Superior temporal gyrus (tissue), 1 donor: ENCODE data around the gene KIRREL3.

ENCODE experiments used
- DNase-seq: peaks from one replicate; pipeline ENCODE4 v3.0.0-alpha.2; 2016; ENCODE audit errors: extremely low spot score

Gene KIRREL3

GRCh38 chr11:126421271-126421671 lies 579.3 kb downstream of the KIRREL3 start:
- DNase-seq: no peak

GRCh38 chr11:126420698-126421256 lies 579.8 kb downstream of the KIRREL3 start:
- no peak for DNase-seq

GRCh38 chr11:126419801-126420697 lies 580.5 kb downstream of the KIRREL3 start:
- DNase-seq: peak; percentile 64

GRCh38 chr11:126418887-126419286 lies 581.7 kb downstream of the KIRREL3 start:
- DNase-seq: no peak

DNA sequence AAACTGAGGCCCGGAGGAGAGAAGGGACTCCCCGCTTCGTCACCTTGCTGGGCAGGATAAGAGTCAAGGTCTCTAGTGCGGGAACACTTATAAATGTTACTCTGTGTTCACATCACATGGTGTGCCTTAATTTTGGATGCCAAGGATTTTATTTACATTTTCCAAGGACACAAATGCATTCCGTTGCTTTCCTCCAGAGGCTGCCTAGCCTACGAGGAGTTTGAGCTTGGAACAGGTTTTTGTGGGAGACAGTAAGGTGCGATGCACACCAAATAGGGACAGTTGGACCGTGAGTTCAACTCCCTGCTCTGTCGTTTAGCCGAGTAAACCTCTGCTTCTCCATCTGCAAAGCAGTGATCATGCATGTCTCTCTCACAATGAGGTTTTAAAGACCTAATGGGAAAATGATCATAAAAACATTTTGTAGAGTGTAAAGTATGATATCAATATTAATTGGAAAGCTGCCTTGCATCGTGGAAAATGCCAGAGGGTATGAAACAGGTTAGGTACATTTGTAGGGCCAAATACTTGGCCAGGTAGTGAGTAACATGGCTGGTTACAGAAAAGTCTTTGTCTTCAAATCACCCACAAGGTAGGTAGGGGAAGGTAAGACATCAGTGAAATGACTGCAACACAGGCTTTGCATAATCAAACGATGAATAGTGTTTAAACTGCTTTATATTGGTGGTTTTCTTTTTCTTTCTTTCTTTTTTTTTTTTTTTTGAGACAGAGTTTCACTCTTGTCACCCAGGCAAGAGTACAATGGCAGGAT lies 583.3 kb downstream of the KIRREL3 start:
- no peak for DNase-seq

GRCh38 chr11:126416542-126417090 lies 584.0 kb downstream of the KIRREL3 start:
- DNase-seq: peak; percentile 90

DNA sequence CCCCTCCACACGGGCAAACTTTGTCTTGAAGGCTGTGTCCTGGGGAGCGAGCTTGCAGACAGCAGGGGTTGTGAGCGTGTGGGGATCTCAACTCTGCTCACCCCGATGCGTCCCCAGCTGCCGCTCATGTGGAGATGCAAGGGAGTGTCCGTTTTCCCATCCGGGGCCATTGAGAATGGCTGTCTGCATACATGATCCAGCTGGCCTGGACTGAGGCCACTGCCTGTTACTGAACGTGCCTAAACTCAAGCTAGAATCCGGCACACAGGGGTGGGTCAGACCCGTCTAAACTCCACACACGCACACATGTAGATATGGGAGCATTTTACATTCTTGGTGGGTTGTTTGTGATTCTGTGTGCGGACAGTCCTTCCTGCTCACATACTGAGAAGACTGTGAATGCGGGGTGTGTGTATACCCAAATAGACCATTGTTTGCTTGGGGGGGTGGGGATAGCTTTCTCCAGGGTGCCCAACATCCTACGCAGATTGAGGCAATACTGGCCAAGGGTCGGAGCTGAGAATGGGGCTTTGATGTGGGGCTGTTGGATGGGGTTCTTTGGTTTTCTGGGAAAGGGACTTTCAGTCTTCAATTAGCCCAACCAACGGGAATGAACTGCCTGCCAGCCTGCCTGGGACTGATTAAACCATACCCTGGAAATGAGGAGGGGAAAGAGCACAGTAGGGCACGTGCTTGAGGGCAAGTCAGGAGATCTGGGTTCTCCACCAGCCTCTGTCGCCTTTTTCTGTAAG lies 584.7 kb downstream of the KIRREL3 start:
- peak; percentile 75 for DNase-seq

DNA sequence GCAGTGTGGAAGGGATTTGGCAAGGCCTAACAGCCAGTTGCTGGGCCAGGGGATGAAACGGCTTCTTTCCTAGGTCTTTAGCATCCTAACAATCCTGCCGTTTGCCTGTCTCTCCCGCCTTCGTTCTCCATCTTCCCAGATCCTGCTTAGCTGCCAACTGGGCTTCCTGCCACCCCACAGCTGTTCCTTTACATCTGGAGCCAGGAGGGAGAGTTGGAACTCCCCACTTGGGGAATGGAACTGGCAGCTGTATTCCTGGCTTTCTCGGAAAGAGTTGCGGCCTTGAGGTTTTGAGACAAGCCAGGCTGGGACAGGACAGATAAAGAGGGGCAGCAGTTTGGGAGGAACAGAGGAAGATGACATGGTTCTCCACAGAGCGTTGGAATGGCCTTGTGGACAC lies 585.4 kb downstream of the KIRREL3 start:
- DNase-seq: peak; percentile 84

DNA sequence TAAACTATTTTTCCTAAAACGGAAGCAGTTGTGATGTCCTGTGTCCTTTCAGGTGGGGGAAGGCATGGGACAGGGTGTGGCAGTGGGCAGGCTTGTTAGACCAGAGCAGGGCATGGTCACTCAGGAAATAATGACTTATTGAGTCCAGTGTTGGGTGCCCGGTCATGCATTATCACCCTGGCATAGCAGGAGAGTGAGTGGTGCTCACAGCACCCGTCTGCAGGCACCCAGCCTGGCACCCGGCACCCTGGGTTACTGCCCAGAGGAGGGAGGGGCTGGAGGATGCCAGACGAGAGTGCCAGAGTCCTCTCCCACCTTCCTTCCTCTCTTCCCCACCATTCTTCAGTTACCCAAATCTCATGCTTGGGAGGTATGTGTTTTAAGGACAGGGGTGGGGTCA lies 586.0 kb downstream of the KIRREL3 start:
- no peak for DNase-seq

- no peak for DNase-seq
Measured at GRCh38 chr11:126413843-126414405, 586.6 kb downstream of the KIRREL3 start.

DNA sequence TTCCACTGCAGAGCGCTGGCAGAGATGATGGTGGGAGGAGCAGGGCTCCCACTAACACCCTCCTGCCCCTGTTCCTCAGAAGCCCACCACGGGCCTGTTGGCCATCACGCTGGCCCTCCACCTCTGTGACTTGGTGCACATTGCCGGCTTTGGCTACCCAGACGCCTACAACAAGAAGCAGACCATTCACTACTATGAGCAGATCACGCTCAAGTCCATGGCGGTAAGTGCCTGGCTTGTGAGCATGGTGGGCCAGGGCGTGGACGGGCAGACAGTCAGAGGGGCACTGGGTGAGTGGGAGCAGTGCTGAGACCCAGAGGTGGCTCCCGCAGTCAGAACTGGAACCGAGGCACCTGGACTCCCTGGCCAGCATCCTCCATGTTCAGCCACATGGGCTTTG lies 587.1 kb downstream of the KIRREL3 start:
- no peak for DNase-seq

DNA sequence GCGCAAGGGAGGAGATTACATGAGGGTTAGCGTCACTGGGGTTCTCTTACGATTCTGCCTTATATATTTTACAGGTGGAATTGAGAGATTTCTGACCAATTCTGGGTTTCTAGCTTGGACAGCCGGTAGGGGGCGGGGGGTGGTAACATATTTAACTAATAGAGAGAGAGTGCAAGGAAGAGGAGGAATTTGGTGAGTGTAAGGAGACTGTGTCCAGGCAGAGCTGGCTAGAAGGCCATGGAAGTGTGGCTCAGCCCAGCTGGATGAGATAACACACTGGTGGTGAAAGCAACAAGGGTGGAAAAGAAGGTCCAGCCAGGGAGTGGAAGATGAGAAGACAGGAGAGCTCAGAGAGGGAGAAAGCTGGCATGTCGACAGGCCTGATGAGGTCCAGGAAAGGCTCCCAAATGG lies 588.6 kb downstream of the KIRREL3 start:
- no peak for DNase-seq

GRCh38 chr11:126410649-126411048 lies 589.9 kb downstream of the KIRREL3 start:
- no peak for DNase-seq

DNA sequence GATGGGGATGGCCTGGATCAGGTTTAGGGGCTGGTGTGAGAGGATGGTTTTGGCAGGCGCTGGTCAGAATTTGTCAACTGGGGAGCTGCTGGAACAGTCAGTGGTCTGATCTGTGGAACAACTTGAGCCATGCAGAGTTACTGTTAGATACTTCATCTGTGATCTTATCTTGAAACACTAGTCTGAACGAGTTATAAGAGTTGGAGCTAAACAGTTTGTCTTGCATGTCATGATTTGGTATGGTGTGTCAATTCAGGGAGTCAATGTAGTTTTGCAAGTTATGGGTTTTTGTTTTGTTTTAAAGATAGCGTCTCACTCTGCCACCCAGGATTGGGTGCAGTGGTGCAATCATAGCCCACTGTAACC lies 591.0 kb downstream of the KIRREL3 start:
- DNase-seq: no peak

DNA sequence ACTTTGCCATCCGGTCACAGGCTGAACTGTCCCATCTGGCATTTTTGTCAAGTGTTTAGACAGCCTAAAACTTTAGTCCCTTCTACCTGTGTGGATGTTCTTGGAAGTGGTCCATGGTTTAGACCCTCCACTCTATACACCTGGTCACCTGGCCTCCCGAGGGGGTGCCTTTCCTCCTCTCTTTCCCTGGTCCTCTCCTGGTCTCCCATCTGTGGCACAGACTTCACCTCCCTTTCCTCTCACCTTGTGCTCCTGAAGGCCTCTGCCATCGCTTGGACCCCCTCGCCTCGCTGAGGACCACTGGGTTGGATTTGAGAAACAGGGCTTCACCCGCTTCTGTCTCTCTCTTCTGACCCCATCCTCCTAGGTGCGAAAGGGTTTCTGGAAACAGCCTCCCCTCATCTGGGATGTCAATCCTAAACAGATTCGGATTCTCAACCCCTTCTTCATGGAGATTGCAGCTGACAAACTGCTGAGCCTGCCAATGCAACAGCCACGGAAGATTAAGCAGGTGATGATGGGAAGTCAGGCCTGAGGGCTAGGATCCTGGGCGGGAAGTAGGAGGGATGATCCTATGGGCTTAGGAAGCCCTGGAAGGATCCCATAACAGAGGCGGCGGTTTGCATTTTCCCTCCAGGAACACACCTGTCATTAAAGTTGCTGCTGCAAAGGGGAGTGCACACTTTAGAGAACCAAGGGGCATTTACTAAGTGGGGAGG lies 591.5 kb downstream of the KIRREL3 start:
- DNase-seq: no peak

GRCh38 chr11:126408496-126408895 lies 592.1 kb downstream of the KIRREL3 start:
- no peak for DNase-seq

- DNase-seq: no peak
Measured at GRCh38 chr11:126407682-126408288, 592.8 kb downstream of the KIRREL3 start.

DNA sequence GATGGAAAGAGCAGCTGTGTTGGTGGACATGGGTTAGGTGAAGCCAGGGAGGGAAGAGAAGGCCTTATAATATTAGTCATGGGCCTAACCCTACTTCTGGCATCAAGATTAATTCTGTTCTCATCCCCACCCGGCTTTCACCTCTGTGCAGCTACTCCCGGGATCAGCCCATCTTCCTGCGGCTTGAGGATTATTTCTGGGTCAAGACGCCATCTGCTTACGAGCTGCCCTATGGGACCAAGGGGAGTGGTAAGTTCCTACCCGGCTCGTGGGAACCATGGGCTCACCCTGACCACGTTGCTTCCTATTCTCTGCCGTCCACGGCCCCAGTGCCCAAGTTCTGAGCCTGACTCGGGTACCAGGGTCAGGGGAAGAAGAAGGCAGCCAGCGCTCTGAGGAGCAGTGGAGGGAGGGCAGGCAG lies 593.5 kb downstream of the KIRREL3 start:
- DNase-seq: no peak

DNA sequence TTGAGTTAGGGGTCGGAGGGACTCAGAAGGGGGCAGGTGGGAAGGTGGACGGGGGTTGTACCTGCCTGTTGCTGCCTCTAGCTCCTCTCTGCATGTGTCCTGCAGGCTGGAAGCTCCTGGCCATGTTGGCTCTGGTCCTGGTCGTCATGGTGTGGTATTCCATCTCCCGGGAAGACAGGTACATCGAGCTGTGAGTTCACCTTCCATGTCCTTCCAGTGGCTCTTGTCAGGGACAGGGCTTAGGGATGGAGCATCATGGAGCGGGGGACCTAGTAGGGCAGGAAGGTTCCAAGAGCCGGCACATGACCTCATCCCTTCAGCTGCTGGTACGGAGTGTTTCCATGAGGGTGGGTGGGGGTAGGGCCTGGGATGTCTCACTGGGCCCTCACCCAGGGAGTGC lies 594.2 kb downstream of the KIRREL3 start:
- DNase-seq: no peak

DNA sequence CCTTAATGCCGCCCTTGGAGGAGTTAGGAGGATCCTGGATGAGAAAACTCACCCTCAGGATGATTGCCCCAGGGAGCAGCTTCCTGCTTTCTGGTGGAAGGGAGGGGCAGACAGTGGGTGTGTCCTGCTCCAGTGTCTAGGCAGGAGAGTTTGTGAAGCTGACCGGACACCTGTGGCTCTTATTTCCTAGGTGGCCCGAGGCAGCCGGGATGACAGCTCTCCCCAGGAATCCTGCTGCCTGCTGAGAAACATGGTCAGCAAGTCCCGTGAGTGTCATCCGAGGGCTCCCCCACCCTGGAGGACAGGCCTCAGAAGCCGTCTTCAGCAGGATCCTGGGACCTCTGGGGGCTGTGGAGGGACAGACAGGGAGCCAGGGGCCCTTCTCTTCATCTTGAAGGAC lies 594.7 kb downstream of the KIRREL3 start:
- no peak for DNase-seq
